GM18502 (cell line): ENCODE measurements around the gene FLNB.
A peak's percentile ranks its signal among the peaks of the same experiment; 100 is the strongest.

Experiments used
- ATAC-seq: cut with Tn5 transposase; IDR thresholded peaks from one replicate; pipeline ENCODE4 v1.9.1; 2021; ENCODE audit warnings: mild to moderate bottlenecking; ENCODE audit not compliant: unreplicated experiment, poor library complexity

Gene FLNB

GRCh38 chr3:58008141-58009025, at the start of gene FLNB:
TSS of gene FLNB (plus strand) at chr3:58008422. CDS start at chr3:58008565, 143 bp downstream.
- peak; percentile 61 for ATAC-seq

- peak; percentile 36 for ATAC-seq
Observed at GRCh38 chr3:57958642-57959422, 49.4 kb upstream of the FLNB start.

GRCh38 chr3:57959423-57960173, 48.6 kb upstream of the FLNB start:
- ATAC-seq: peak; percentile 41

- no peak for ATAC-seq
Observed at GRCh38 chr3:57960174-57960505, 48.1 kb upstream of the FLNB start.

- no peak for ATAC-seq
Observed at GRCh38 chr3:57961177-57961827, 46.9 kb upstream of the FLNB start.

- no peak for ATAC-seq
Observed at GRCh38 chr3:57961828-57962447, 46.3 kb upstream of the FLNB start.

- ATAC-seq: no peak
Observed at GRCh38 chr3:57962448-57962834, 45.8 kb upstream of the FLNB start.

GRCh38 chr3:57963811-57964346, 44.3 kb upstream of the FLNB start:
- no peak for ATAC-seq

- no peak for ATAC-seq
Observed at GRCh38 chr3:57966829-57967228, 41.4 kb upstream of the FLNB start.

GRCh38 chr3:57967590-57967989, 40.6 kb upstream of the FLNB start:
- no peak for ATAC-seq

GRCh38 chr3:57968501-57968900, 39.7 kb upstream of the FLNB start:
- no peak for ATAC-seq

- no peak for ATAC-seq
Observed at GRCh38 chr3:57971975-57972374, 36.2 kb upstream of the FLNB start.

GRCh38 chr3:57972531-57973111, 35.6 kb upstream of the FLNB start:
- no peak for ATAC-seq

- ATAC-seq: no peak
Observed at GRCh38 chr3:57973715-57974477, 34.3 kb upstream of the FLNB start.

GRCh38 chr3:57974796-57975388, 33.3 kb upstream of the FLNB start:
- no peak for ATAC-seq

GRCh38 chr3:57977818-57978235, 30.4 kb upstream of the FLNB start:
- no peak for ATAC-seq

GRCh38 chr3:57978316-57978715, 29.9 kb upstream of the FLNB start:
- ATAC-seq: no peak

GRCh38 chr3:57980416-57980815, 27.8 kb upstream of the FLNB start:
- no peak for ATAC-seq
